ENCODE data around the gene KCNS1.

Gene KCNS1

DNA sequence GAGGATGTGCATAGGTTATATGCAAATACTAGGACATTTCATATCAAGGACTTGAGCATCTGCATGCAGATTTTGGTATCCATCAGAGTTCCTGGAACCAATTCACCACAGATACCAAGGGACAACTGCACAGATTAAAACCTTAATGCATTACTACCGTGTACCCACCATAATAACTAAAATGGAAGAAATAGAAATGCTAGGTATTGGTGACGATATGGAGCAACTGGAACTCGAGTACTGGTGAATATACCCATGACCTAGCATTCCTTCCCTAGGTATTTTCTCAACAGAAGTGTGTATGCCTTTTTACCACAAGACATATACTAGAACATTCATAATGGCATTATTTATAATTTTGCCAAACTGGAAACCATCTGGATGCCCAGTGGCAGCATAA lies 18.5 kb downstream of the KCNS1 start:
- Histone ChIP-seq H3K27ac (ENCODE audit: low read depth, low read length) (no peak overlapping the region), H3K4me3 (ENCODE audit: low read depth, low read length) (no peak overlapping the region), H3K27me3 (ENCODE audit: insufficient read depth, low read length) (no peaks in the 10 kb centered on the region), H3K79me2 (ENCODE audit: control insufficient read depth, insufficient read depth, low read length, unreplicated experiment) (no peaks in the 10 kb centered on the region), H2AFZ (ENCODE audit: low read length, unreplicated experiment) (no peak overlapping the region), H3K36me3 (ENCODE audit: insufficient read depth, low read length) (peaks cover 3% of the 10 kb centered on the region; the same call in 1 of the 2 replicates), H3K4me1 (ENCODE audit: control insufficient read depth, insufficient read depth, low read length, unreplicated experiment) (peaks cover 4% of the 10 kb centered on the region)

DNA sequence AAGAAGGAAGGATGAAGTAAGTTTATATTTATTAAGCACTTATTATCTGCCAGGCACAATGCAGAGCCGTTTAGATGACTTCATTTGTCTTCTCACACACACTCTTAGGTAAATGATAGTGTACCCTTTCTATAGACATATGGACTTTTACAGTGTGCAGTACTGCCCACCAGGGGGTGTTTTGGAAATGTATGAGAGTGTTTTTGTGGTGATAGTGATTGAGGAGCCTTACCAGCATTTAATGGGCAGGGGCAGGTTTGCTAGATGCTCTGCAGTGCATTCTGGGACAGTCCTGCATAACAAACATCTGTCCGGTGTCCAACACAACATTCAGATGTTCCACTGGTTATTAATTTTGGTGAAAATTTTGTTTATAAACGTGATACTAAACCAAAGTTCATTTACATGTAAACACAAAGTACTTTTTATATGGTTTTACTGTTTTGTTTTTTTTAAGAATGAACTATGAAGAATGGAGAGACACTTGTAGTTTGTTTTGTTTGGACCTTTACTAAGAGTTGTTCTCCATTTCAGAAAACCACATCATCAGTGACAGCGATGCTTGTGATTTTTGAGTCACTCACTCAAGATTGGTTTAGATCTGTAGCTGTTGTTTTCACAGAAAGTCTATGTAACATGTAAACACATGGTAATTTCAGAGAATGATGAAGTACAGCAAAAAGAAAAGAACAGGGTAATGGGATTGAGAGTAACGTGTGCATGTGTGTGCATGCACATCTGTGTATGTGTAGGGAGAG lies 19.9 kb downstream of the KCNS1 start:
- Histone ChIP-seq H3K27me3 (ENCODE audit: insufficient read depth, low read length) (no peaks in the 10 kb centered on the region), H3K36me3 (ENCODE audit: insufficient read depth, low read length) (peaks cover 3% of the 10 kb centered on the region; the same call in 1 of the 2 replicates)

DNA sequence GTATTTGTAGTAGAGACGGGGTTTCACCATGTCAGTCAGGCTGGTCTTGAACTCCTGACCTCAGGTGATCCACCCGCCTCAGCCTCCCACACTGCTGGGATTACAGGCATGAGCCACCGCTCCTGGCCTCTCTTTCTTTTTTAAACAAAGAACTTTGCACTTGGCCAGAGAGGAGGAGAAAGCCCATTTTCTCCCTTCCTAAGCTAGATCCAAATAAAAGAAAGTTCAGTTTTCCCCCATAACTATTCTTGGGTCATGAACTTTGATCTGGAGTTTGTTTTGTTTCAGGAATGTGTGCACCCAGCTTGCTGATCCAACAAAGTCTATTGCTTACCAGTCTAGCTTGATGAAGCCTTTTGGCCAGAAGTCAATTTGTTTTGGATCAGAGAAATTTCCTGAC lies 23.4 kb downstream of the KCNS1 start:
- Histone ChIP-seq H3K27ac (ENCODE audit: low read depth, low read length) (no peak overlapping the region), H3K36me3 (ENCODE audit: insufficient read depth, low read length) (peaks cover 7% of the 10 kb centered on the region; the same call in 1 of the 2 replicates), H3K79me2 (ENCODE audit: control insufficient read depth, insufficient read depth, low read length, unreplicated experiment) (no peaks in the 10 kb centered on the region), H3K27me3 (ENCODE audit: insufficient read depth, low read length) (no peaks in the 10 kb centered on the region), H3K4me3 (ENCODE audit: low read depth, low read length) (no peak overlapping the region), H2AFZ (ENCODE audit: low read length, unreplicated experiment) (no peak overlapping the region), H3K4me1 (ENCODE audit: control insufficient read depth, insufficient read depth, low read length, unreplicated experiment) (no peaks in the 10 kb centered on the region)

More for the DNA sequence above, 19.9 kb downstream of the KCNS1 start:
- no peak overlapping the region for H3K4me3 ChIP-seq (ENCODE audit: low read depth, low read length)
- no peak overlapping the region for H2AFZ ChIP-seq (ENCODE audit: low read length, unreplicated experiment)
- no peaks in the 10 kb centered on the region for H3K79me2 ChIP-seq (ENCODE audit: control insufficient read depth, insufficient read depth, low read length, unreplicated experiment)
- H3K4me1 ChIP-seq (ENCODE audit: control insufficient read depth, insufficient read depth, low read length, unreplicated experiment): no peaks in the 10 kb centered on the region
- no peak overlapping the region for H3K27ac ChIP-seq (ENCODE audit: low read depth, low read length)

DNA sequence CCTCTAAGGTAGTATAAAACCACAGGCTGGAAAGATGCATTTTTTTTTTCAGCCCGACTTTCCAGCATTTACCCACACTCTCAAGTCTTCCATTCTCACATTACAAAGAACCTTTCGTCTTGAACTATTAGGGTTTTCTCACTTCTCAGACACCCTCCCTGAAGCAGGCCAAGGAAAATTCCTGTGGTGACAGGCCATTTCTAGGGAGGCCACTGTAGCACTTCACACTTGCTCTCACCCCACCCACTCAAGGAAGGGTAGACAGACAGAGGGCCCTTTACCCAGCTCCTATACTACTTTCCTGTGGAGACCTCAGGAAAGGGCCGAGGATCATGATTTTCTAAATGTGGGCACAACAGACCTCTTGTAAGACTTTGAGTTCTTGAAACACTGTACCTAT lies 27.7 kb downstream of the KCNS1 start:
- Histone ChIP-seq H3K79me2 (ENCODE audit: control insufficient read depth, insufficient read depth, low read length, unreplicated experiment) (no peaks in the 10 kb centered on the region), H3K4me3 (ENCODE audit: low read depth, low read length) (no peak overlapping the region), H3K36me3 (ENCODE audit: insufficient read depth, low read length) (peaks cover 9% of the 10 kb centered on the region; the same call in 1 of the 2 replicates), H3K27ac (ENCODE audit: low read depth, low read length) (no peak overlapping the region), H2AFZ (ENCODE audit: low read length, unreplicated experiment) (no peak overlapping the region), H3K4me1 (ENCODE audit: control insufficient read depth, insufficient read depth, low read length, unreplicated experiment) (peaks cover 5% of the 10 kb centered on the region), H3K27me3 (ENCODE audit: insufficient read depth, low read length) (no peaks in the 10 kb centered on the region)

DNA sequence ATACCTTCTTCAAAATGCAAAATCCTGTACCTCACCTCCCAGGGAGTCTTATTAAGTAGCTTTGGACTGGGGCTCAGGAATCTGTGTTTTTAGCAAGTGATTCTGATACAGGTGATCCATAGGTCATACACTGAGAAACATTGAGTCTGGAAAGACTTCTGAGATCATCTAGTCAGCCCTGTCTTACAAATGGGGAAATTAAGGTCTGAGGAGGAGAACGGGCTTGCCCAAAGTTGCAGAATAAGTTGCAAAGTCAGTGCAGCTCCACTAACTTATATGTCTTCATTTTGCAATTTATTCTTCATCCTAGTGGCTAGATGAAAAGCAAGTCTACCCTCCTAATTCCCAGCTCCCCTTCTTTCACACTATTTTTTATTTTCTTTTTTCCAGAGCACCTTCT lies 28.9 kb downstream of the KCNS1 start:
- Histone ChIP-seq H3K36me3 (ENCODE audit: insufficient read depth, low read length) (peaks cover 6% of the 10 kb centered on the region; the same call in 1 of the 2 replicates), H3K27ac (ENCODE audit: low read depth, low read length) (no peak overlapping the region), H2AFZ (ENCODE audit: low read length, unreplicated experiment) (no peak overlapping the region), H3K4me3 (ENCODE audit: low read depth, low read length) (no peak overlapping the region), H3K79me2 (ENCODE audit: control insufficient read depth, insufficient read depth, low read length, unreplicated experiment) (no peaks in the 10 kb centered on the region), H3K4me1 (ENCODE audit: control insufficient read depth, insufficient read depth, low read length, unreplicated experiment) (peaks cover 13% of the 10 kb centered on the region), H3K27me3 (ENCODE audit: insufficient read depth, low read length) (no peaks in the 10 kb centered on the region)

DNA sequence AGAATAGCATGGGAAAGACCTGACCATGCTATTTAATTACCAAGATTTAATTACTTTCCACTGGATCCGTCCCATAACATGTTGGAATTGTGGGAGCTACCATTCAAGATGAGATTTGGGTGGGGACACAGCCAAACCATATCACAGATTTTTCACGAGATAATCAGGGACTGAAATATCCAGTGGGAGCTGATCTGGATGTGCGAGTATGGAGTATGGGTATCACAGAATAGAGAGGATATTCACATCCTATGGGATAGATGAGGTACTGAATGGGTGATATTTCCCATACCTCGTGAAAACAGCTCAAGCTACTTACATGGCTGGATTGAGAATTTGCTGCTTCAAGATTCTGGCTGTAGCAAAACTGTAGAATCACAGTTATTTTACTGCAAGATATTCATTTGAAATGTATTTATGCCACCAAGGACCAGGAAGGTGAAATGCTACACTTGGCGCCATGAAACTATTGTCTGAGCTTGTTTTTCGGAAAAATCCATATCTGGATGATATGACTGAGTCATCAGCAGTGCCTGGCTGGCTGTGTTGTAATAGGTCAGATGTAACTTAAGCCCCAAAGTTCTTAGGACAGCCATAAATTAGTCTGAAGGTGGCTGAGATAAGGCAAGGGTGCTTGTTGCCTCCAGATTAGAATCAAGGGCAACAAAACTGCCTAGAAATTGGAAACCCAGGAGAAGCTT lies 29.8 kb downstream of the KCNS1 start:
- Histone ChIP-seq H3K36me3 (ENCODE audit: insufficient read depth, low read length) (peaks cover 6% of the 10 kb centered on the region; the same call in 1 of the 2 replicates), H3K79me2 (ENCODE audit: control insufficient read depth, insufficient read depth, low read length, unreplicated experiment) (no peaks in the 10 kb centered on the region), H2AFZ (ENCODE audit: low read length, unreplicated experiment) (no peak overlapping the region), H3K27me3 (ENCODE audit: insufficient read depth, low read length) (no peaks in the 10 kb centered on the region), H3K4me1 (ENCODE audit: control insufficient read depth, insufficient read depth, low read length, unreplicated experiment) (peaks cover 22% of the 10 kb centered on the region), H3K27ac (ENCODE audit: low read depth, low read length) (no peak overlapping the region), H3K4me3 (ENCODE audit: low read depth, low read length) (no peak overlapping the region; the same call in 1 of the 2 replicates)

DNA sequence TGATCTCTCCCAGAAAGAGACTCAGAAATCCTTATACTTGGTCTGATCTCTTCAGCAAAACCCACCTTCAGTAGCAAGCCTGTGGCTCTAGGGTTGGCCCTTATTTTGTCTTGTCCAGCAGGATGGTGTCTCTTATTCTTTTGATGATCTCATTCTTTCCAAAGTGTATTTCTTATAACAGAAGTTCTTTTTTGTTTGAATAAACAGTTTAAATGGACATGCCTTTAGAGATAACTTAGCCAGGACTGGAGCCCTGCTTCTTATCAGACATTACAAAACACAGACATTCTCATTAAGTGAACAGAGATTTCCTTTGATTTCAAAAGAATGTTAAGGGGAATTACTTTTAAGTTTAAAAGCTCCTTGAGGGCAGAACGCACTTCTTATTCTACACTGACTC lies 31.7 kb downstream of the KCNS1 start:
- H3K36me3 ChIP-seq (ENCODE audit: insufficient read depth, low read length): peaks cover 2% of the 10 kb centered on the region; the same call in 1 of the 2 replicates
- H3K79me2 ChIP-seq (ENCODE audit: control insufficient read depth, insufficient read depth, low read length, unreplicated experiment): peaks cover 2% of the 10 kb centered on the region
- no peak overlapping the region for H3K27ac ChIP-seq (ENCODE audit: low read depth, low read length)
- peaks cover 32% of the 10 kb centered on the region for H3K4me1 ChIP-seq (ENCODE audit: control insufficient read depth, insufficient read depth, low read length, unreplicated experiment)
- H3K27me3 ChIP-seq (ENCODE audit: insufficient read depth, low read length): no peaks in the 10 kb centered on the region
- H2AFZ ChIP-seq (ENCODE audit: low read length, unreplicated experiment): no peak overlapping the region
- no peak overlapping the region for H3K4me3 ChIP-seq (ENCODE audit: low read depth, low read length)

DNA sequence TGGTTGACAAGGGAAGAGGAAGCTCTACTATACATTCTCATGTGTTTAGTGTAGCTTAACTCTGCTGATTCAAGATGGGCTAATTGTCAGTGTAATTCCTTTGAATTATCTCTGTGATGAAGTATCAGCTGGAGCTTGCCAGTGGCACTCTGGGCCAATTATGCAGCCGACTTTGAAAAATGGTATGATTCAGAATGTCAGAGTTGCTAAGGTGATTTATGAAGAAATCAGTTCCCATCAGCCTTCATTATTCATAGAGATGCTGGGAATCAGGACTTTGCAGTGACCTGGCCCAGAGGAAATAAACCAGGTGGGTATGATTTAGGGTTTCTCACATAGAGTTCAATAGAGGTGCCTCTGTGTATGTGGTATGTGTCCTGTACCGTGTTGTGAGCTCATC lies 33.4 kb downstream of the KCNS1 start:
- H3K27me3 ChIP-seq (ENCODE audit: insufficient read depth, low read length): no peaks in the 10 kb centered on the region
- H3K36me3 ChIP-seq (ENCODE audit: insufficient read depth, low read length): peaks cover 2% of the 10 kb centered on the region; the same call in 1 of the 2 replicates
- peaks cover 2% of the 10 kb centered on the region for H3K79me2 ChIP-seq (ENCODE audit: control insufficient read depth, insufficient read depth, low read length, unreplicated experiment)
- no peak overlapping the region for H2AFZ ChIP-seq (ENCODE audit: low read length, unreplicated experiment)
- H3K27ac ChIP-seq (ENCODE audit: low read depth, low read length): no peak overlapping the region; the same call in 1 of the 2 replicates
- H3K4me1 ChIP-seq (ENCODE audit: control insufficient read depth, insufficient read depth, low read length, unreplicated experiment): peaks cover 32% of the 10 kb centered on the region
- no peak overlapping the region for H3K4me3 ChIP-seq (ENCODE audit: low read depth, low read length)

DNA sequence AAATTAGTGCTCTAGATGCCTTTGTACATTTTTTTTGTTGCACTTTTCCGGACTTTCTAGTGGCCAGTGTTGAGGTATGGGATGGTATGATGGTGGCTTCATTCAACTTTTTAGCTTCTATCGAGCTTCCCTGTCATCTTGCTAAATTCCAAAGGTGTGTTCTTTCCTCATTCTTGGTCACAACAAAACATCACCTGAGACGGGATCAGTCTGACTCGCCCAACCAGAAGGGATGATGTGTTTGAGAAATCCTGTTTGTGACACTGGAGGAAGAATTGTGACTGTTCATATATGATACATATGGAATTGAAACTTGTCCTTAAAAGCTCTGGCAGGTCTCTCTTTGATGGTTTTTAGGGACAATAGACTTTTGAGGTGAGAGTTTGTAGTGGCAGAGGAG lies 33.8 kb downstream of the KCNS1 start:
- H3K79me2 ChIP-seq (ENCODE audit: control insufficient read depth, insufficient read depth, low read length, unreplicated experiment): peaks cover 2% of the 10 kb centered on the region
- H3K4me1 ChIP-seq (ENCODE audit: control insufficient read depth, insufficient read depth, low read length, unreplicated experiment): peaks cover 35% of the 10 kb centered on the region
- H2AFZ ChIP-seq (ENCODE audit: low read length, unreplicated experiment): no peak overlapping the region
- peaks cover 2% of the 10 kb centered on the region; the same call in 1 of the 2 replicates for H3K36me3 ChIP-seq (ENCODE audit: insufficient read depth, low read length)
- H3K4me3 ChIP-seq (ENCODE audit: low read depth, low read length): no peak overlapping the region
- H3K27ac ChIP-seq (ENCODE audit: low read depth, low read length): no peak overlapping the region
- H3K27me3 ChIP-seq (ENCODE audit: insufficient read depth, low read length): no peaks in the 10 kb centered on the region

DNA sequence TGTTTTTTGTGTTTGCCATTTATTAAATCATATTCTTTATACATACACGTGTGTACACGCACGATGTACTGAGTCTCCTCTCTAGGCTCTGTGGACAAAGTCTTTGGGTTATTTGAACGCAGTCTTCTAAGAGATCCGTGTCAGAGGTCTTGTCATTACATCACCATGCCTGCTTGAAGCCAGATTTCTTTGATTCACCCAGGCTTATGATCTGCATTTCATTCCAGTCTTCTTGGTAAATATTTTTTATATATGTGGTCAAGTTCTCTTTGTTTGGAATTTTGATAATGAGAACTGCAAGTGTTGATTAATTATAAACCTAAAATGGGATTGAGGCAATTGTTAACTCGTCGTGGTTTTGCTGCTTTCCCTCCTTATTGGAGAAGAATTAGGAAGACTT lies 34.6 kb downstream of the KCNS1 start:
- Histone ChIP-seq H3K4me3 (ENCODE audit: low read depth, low read length) (no peak overlapping the region), H3K36me3 (ENCODE audit: insufficient read depth, low read length) (peaks cover 2% of the 10 kb centered on the region; the same call in 1 of the 2 replicates), H2AFZ (ENCODE audit: low read length, unreplicated experiment) (no peak overlapping the region), H3K79me2 (ENCODE audit: control insufficient read depth, insufficient read depth, low read length, unreplicated experiment) (peaks cover 2% of the 10 kb centered on the region), H3K4me1 (ENCODE audit: control insufficient read depth, insufficient read depth, low read length, unreplicated experiment) (peaks cover 41% of the 10 kb centered on the region), H3K27me3 (ENCODE audit: insufficient read depth, low read length) (no peaks in the 10 kb centered on the region), H3K27ac (ENCODE audit: low read depth, low read length) (no peak overlapping the region)
